GM21367 (cell line): Measurements from ENCODE around the gene PRIMA1.

Experiments used
- ATAC-seq: cut with Tn5 transposase; IDR thresholded peaks from one replicate; pipeline ENCODE4 v1.9.1; 2021; ENCODE audit not compliant: unreplicated experiment

Gene PRIMA1

DNA sequence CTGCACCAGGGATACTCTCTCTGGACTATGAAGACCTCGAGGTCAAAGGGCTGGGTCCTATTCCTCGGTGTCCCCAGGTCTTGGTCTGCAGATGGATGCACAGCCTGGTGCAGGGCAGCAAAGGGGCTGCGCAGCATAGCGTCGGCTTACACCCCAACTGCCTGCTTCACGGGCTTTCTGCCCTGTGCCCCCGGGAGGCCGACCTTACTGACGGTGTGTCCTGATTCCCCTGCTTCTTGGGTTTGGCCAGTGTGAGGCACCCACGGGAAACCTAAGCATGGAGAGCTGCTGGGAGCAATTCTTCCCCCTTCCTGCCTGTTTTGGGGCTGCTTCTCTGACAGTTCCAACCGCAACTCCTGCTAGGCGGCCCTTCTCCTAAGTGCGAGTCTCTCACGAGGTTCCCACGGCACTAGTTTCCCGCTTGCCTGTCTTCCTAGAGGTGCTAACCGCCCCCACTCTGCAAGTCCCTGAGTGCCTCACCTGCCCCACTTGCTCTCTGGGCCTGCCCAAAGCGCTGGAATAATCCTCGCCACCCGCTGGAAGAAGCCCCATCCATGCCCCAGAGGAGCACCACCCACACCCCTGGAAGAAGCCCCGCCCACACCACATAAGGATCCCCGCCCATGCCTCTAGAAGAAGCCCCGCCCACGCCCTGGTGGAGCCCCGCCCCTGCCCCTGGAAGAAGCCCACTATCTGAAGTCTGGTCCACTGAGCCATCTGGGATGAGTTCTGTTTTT is 54.0 kb downstream of the PRIMA1 start:
- no peak for ATAC-seq

GRCh38 chr14:93733631-93734030 is 54.7 kb downstream of the PRIMA1 start:
- ATAC-seq = no peak

GRCh38 chr14:93733231-93733630 is 55.1 kb downstream of the PRIMA1 start:
- no peak for ATAC-seq

DNA sequence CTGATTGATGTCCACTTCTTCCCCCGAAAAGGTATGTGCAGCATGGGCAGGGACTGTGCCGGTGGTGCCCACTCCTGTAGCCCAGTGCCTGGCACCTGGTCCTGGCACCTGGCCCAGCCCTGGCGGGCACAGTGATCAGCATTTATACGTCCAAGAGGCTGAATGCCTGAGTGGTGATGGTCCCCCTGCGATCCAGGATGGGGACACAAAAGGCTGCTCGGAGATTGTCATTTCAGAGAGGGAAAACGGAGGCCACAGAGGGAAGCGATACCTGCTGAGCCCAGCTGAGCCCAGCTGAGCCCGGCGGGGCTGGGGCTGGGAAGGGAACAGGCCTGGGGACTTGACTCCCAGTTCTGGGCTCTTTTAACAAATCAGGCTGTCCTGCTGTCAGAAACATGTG is 55.8 kb downstream of the PRIMA1 start:
- ATAC-seq = no peak

DNA sequence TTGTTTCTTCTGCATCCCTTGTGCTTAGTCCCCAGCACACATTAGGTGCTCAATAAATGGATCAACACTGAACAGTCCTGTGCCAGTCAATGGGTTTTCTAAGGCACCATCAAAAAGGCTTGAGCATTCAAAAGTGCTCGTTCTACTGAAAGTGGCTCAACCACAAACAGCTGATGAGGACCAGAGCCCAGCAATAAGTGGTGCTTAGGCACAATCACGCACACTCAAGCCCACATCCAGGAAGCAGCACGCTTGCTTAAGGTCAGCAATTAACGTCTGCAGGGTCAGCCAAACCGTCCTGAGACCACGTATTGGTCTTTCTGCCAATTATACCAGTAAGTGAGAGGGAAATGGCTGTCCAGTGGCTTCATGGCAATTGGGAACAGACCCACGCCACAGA is 56.5 kb downstream of the PRIMA1 start:
- no peak for ATAC-seq

- ATAC-seq = no peak
Observed at GRCh38 chr14:93729993-93730392, 58.3 kb downstream of the PRIMA1 start.

DNA sequence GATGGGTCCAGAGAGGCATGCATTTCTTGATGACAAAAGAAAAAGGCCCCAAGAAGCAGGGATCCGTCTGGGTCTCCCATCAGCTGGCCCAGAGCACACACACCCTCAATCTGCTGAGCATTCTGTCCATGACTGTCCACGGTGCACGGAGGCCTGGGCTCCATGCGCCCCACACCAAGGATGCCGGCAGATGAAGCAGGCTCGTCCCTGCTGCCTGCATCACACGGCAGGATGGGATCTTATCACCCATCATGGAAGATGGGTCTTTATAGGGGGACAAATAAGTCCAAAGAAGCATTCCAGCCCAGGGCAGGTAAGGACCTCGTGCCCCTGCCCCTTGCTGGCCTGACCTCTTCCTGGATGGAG is 59.7 kb downstream of the PRIMA1 start:
- ATAC-seq = no peak

DNA sequence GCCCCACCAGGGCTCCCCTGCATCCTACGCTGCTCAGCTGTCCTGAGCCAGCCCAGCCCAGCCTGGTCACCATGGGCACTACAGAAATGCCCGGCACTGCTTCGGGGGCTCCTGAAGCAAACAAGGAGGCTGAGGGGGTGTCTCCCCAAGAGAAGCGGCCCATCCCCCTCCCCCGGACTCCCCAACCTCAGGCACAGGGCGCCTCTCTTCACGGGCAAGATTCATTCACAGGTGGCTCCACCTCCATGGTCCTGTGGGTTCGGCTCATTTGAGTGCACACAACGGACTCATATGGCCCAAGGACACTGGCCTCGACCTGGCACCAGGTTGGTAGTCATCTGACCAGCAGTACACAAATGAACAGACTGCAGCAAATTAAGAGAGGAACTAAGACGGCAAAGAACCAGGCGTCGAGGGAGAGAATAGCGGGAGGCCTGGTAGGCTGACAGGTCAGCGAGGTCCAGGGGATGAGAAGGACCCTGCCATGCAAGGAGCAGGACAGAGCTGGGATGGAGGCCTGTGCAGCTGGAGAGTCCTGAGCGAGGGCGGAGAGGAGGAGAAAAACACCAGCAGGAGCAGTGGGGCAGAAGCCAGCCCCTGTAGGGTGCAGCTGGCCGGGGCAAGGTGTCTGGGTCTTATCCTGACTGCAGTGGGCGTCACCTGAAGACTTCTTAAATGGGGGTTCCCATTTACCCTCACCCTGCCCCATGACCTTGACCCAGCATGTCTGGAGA is 60.2 kb downstream of the PRIMA1 start:
- no peak for ATAC-seq

- no peak for ATAC-seq
Observed at GRCh38 chr14:93727039-93727740, 61.1 kb downstream of the PRIMA1 start.

GRCh38 chr14:93725993-93726392 is 62.3 kb downstream of the PRIMA1 start:
- ATAC-seq = no peak

- ATAC-seq = no peak
Observed at GRCh38 chr14:93725002-93725582, 63.2 kb downstream of the PRIMA1 start.

DNA sequence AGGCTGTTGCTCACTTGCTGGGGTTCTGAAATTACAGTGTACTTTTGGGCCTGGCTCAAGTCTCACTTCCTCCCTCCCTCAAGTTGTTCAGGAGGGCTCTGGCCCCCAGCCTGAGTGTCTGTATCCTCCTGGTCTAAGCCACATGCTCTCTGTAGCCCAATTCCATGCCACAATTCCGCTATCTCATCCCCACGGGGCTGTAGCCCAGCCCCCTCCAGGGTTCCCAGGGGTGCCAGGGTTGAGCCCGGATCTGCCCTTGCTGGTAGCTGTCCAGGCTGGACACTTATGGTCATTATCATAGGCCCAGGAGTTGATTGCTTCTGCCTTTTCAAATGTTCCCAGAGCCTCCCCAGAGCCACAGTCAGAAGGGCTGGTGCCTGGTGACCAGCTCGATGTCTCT is 65.3 kb downstream of the PRIMA1 start:
- ATAC-seq = no peak

- no peak for ATAC-seq
Observed at GRCh38 chr14:93720981-93721483, 67.3 kb downstream of the PRIMA1 start.

- no peak for ATAC-seq
Observed at GRCh38 chr14:93720076-93720815, 68.0 kb downstream of the PRIMA1 start.

DNA sequence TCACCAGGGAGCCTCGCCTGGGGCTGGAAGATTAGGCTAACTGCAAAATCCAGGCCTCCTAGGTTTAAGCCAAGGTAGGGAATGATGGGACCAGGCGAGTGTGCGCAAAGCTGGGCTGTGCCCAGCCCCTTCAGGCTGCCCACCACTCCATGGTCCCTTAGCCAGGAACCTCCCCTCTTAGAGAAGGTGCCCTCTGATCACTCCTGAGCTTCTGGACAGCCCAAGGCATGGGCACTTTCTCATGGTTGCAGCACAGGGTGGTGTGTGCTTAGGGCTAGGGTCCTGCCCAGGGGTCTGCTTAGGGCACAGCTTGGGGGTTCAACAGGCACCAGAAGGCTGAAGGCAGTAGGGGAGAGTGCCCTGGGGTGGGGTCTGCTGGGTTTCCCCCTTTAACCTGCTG is 69.0 kb downstream of the PRIMA1 start:
- ATAC-seq = no peak

DNA sequence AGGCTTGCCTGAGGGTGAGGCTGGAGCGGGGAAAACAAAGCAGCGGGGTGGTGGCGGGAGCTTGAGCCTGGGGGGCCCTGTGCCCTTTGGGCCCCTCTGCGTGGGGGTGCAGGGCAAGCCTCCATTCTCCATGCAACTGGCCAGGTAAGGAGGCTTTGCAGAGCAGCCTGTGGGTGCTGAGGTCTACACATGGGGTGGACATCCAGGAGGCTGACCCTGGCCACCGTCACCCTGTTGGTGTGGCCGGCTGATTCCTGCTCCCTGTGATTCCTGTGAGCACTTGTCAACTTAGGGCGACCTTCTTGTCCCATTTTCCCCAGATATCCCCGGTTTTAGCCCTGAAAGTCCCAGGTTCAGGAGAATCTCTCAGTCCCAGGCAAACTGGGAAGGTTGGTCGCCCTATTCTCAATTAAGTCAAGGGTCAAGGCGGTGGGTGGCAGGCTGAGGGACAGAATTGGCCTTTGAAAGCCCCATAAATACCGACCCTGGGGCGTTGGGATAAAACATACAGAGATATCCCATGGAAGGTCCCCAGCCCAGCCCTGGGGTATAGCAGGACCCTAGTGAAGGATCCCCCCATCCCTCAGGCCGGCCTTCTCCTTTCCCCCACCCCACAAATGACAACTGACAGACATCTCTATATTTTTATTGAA is 70.5 kb downstream of the PRIMA1 start:
- ATAC-seq = no peak

GRCh38 chr14:93716746-93717667 is 71.3 kb downstream of the PRIMA1 start:
- no peak for ATAC-seq

GRCh38 chr14:93716002-93716745 is 72.1 kb downstream of the PRIMA1 start:
- ATAC-seq = no peak
